ENCODE data around the gene ULK4. TPM values are rescaled to one million over a fixed set of nuclear protein-coding genes. Genes with fewer than 3 reads are reported as not detected.
"Not testable (repeated sequence)": the region's sequence is repeated elsewhere in the genome, so short reads cannot be mapped to it uniquely, and the experiment has no call there.

Gene ULK4
- 42.5 TPM for total RNA-seq

DNA sequence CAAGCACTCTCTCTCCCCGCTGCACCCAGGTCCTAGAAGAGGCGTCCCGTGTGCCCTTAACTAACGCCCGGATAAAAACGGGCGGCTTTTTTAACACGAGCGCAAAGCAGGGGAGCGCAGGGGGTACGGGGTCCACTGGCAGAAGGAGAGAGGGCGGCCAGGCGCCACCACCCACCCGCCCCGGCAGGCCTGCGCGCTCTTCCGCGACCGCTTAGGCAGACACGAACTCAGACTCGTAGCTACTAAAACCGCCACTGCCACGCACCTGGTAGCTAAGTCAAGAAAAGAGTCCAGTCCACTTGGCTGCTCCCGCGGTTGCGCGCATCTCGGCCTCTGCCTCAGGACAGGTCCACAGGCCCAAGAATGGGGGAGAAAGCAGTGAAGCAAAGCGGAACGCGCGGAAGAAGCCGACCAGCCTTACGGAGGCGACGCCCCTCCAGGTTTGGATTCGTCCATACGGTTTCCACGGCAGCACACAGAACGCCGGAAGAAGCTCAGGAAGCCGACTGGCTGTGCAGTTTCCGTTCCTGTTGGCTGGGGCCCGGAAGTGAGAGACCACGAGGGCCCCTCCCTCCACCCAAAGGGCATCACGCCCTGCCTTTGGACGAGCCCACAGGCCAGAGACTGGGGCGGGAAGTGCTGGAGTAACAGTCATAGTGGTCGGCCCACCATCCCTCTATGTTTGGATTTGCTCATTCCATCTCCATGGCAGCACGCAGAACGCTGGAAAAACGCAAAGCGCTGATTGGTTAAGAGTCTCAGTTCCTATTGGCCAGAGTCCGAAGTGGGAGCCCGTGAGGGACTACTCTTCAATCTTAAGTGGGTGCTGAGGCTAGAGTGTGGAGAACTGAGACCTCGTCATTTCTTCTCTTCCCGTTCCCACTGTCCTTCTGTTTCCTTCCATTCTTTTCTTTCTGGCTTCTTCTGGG is at the start of gene ULK4:
Gene ULK4, minus strand, starts transcription at position 353 of the 929 bp plus-strand sequence. CDS start 7,344 bp downstream, outside the sequence.
- Histone ChIP-seq H3K4me3 (ENCODE audit: low read length) (peak within 1 kb of the TSS; percentile 89), H3K9me3 (ENCODE audit: low read depth, low read length) (no peaks in the 10 kb centered on the region), H3K27me3 (ENCODE audit: insufficient read depth, low read length) (no peaks in the 10 kb centered on the region), H3K4me1 (ENCODE audit: insufficient read depth, low read length) (peaks cover 16% of the 10 kb centered on the region)

DNA sequence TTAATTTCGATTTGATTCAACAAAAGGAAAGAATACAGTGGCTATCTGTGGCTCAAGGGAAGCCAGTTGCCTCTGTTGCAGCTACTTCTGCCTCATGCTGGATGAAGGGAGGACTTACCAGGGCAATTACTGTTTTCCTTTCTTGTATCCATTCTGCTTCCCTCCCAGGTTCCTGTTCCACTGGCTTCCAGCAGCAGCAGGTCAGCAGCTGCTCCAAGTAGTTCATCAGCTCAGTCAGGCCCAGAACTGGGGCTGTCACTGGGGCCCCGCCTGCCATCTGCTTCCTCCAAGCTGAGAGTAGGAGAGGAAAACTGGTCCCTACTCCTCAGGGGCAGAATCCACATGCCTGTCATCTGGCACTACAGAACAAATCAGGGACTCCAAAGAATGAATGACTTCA is 48.6 kb upstream of the ULK4 start:
- Histone ChIP-seq H3K4me3 (ENCODE audit: low read length) (no peak overlapping the region), H3K9me3 (ENCODE audit: low read depth, low read length) (no peaks in the 10 kb centered on the region), H3K4me1 (ENCODE audit: insufficient read depth, low read length) (peaks cover 20% of the 10 kb centered on the region), H3K27me3 (ENCODE audit: insufficient read depth, low read length) (no peaks in the 10 kb centered on the region)

DNA sequence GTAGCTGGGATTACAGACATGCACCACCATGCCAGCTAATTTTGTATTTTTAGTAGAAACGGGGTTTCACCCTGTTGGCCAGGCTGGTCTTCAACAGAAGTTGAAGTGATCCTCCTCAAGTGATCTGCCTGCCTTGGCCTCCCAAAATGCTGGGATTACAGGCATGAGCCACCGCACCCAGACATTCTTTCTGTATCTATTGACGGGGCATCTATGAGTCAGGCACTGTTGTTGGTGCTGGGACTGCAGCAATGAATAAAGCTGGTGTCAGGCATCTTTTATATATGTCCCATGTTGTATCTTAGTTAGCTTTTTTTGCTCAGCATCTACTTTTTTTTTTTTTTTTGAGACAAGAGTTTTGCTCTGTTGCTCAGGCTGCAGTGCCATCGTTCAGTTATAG is 47.6 kb upstream of the ULK4 start:
- H3K4me3 ChIP-seq (ENCODE audit: low read length): no peak overlapping the region
- no peaks in the 10 kb centered on the region for H3K27me3 ChIP-seq (ENCODE audit: insufficient read depth, low read length)
- H3K9me3 ChIP-seq (ENCODE audit: low read depth, low read length): no peaks in the 10 kb centered on the region
- peaks cover 10% of the 10 kb centered on the region for H3K4me1 ChIP-seq (ENCODE audit: insufficient read depth, low read length)

DNA sequence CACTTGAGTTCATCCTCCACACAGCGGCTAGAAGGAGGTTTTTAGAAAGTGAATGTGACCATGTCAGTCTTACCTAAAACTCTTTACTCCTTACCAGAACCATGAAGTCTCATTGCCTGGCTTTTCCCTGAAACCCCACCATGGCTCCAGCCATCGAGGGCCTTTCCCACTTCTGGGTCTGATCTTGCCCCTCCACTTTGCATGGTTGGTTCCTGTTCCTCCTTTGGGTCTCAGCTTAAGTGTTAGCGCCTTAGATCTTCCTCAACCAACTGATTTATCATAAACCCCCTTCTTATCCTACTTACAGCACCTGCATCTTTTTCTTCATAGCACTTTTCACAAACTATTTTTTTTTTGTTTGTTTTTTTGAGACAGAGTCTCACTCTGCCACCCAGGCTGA is 45.9 kb upstream of the ULK4 start:
- peaks cover 7% of the 10 kb centered on the region for H3K4me1 ChIP-seq (ENCODE audit: insufficient read depth, low read length)
- H3K9me3 ChIP-seq (ENCODE audit: low read depth, low read length): no peaks in the 10 kb centered on the region
- no peak overlapping the region for H3K4me3 ChIP-seq (ENCODE audit: low read length)
- H3K27me3 ChIP-seq (ENCODE audit: insufficient read depth, low read length): no peaks in the 10 kb centered on the region

DNA sequence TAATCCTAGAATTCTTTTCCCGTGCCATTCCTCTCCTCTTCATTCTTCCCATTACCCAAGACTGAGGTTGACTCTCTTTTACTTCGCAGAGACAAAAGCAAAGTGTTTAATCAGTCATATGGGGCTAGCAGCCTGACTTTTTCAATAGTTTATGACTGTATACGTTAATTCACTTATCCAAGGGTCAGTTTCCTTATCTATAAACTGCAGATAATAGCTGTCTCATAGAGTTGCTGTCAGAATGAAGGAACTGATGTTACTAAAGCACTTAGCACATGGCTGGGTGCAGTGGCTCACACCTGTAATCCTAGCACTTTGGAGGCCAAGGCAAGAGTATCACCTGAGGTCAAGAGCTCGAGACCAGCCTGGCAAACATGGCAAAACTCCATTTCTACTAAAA is 43.5 kb upstream of the ULK4 start:
- Histone ChIP-seq H3K4me1 (ENCODE audit: insufficient read depth, low read length) (no peaks in the 10 kb centered on the region), H3K9me3 (ENCODE audit: low read depth, low read length) (no peaks in the 10 kb centered on the region), H3K27me3 (ENCODE audit: insufficient read depth, low read length) (no peaks in the 10 kb centered on the region), H3K4me3 (ENCODE audit: low read length) (no peak overlapping the region)

DNA sequence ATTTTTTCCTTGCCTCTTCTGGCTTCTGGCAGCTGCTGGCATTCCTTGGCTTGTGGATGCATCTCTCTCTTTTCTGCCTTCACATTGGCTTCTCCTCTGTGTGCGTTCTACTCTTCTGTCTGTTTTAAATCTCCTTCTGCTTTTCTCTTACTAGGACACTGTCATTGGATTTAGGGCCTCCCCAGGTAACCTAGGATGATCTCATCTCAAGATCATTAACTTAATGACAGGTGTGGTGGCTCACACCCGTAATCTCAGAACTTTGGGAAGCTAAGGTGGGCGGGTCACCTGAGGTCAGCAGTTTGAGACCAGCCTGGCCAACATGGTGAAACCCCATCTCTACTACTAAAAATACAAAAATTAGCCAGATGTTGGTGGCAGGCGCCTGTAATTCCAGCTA is 40.9 kb upstream of the ULK4 start:
- no peaks in the 10 kb centered on the region for H3K27me3 ChIP-seq (ENCODE audit: insufficient read depth, low read length)
- no peak overlapping the region for H3K4me3 ChIP-seq (ENCODE audit: low read length)
- H3K9me3 ChIP-seq (ENCODE audit: low read depth, low read length): no peaks in the 10 kb centered on the region
- no peaks in the 10 kb centered on the region for H3K4me1 ChIP-seq (ENCODE audit: insufficient read depth, low read length)

DNA sequence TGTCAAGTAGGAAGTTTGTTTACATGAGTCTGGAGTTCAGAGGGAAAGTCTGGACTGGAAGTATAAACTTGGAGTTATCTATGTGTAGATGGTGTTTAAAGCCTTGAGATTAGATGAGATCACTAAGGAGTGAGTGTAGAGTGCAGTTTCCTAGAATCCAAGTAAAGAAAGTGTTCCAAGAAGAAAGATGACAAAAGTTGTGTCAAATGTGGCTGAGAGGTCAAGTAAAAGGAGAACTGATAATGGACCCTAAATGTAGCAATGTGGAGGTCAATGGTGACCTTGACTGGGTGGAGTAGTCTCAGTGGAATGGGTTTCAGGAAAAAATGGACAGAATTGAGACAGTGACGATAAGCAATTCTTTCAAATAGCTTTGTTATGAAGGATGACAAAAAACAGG is 39.9 kb upstream of the ULK4 start:
- H3K9me3 ChIP-seq (ENCODE audit: low read depth, low read length): no peaks in the 10 kb centered on the region
- no peaks in the 10 kb centered on the region for H3K4me1 ChIP-seq (ENCODE audit: insufficient read depth, low read length)
- H3K27me3 ChIP-seq (ENCODE audit: insufficient read depth, low read length): no peaks in the 10 kb centered on the region
- no peak overlapping the region for H3K4me3 ChIP-seq (ENCODE audit: low read length)

DNA sequence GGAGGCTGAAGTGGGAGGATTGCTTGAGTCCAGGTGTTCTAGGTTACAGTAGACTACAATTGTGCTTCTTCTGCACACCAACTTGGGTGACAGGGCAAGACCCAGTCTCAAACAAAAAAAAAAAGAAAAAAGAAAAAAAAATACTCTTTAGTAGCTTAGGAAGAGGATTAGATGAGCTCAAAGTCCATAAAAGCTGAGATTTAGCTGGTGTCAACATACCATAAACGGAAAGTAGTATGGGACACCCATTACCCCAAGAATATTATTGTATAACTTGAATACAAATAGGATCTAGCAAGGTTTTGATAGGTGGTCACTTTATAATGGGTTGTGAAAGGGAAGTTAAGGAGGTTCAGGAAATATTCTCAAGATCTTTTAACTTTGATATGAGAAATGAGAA is 38.0 kb upstream of the ULK4 start:
- H3K4me1 ChIP-seq (ENCODE audit: insufficient read depth, low read length): no peaks in the 10 kb centered on the region
- H3K4me3 ChIP-seq (ENCODE audit: low read length): no peak overlapping the region
- H3K27me3 ChIP-seq (ENCODE audit: insufficient read depth, low read length): no peaks in the 10 kb centered on the region
- H3K9me3 ChIP-seq (ENCODE audit: low read depth, low read length): no peaks in the 10 kb centered on the region

DNA sequence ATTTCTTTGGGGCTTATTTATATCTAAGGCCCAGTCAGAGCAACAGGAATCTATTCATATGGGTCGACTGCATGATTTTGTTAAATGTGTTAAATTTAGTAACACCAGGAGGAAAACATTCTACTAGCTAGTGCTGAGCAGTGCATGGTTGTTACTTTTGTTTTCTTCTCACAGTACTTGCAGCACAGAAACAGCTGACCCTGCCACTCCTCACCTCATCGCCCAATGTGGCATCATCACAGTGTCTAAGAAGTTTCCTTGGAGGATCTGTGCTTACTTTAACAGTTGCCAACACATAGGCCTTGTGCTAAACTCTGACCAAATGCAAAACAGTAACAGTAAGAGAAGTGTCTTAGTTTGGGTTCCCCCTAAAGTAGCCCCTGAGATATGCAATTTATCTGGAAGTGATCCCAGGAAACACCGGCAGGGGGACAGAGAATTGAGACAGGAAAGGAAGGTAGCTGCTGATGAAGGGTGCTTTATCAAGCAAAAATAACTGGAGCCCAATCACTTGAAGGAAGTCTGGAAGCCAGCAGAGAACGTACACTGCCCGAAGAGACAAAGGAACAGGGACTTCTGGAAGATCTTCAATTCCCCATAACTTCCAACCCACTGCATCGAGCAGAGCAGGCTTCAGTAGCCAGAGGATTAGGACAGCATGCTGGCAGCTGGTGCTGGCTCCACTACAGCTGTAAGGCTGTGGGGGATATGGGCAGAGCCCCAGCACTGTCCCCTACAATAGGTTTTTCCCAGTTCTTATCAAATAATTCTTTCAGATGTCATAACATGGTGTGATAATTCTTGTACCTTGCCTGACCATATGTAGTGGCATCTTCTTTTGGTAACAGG is 36.0 kb upstream of the ULK4 start:
- no peaks in the 10 kb centered on the region for H3K9me3 ChIP-seq (ENCODE audit: low read depth, low read length)
- H3K27me3 ChIP-seq (ENCODE audit: insufficient read depth, low read length): no peaks in the 10 kb centered on the region
- no peaks in the 10 kb centered on the region for H3K4me1 ChIP-seq (ENCODE audit: insufficient read depth, low read length)
- no peak overlapping the region for H3K4me3 ChIP-seq (ENCODE audit: low read length)

DNA sequence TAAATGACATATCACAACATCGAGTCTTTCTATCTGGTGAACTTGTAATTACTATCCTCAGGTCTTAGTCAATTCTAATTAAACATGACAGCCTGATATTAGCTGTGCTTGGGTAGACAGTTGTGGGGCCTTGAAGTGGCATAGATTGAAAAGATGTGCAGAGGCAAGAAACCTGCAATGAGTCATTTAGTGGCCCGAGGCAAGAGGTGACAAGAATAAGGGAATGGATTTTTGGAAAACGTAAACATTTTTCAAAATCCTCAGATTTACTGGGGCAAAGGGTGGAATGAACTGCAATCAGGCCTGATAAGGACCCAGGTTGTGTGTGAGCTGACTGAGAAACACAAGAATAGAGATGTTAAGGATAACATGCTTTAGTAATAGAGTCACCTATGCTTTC is 29.5 kb upstream of the ULK4 start:
- no peaks in the 10 kb centered on the region for H3K4me1 ChIP-seq (ENCODE audit: insufficient read depth, low read length)
- H3K4me3 ChIP-seq (ENCODE audit: low read length): no peak overlapping the region
- H3K9me3 ChIP-seq (ENCODE audit: low read depth, low read length): no peaks in the 10 kb centered on the region

DNA sequence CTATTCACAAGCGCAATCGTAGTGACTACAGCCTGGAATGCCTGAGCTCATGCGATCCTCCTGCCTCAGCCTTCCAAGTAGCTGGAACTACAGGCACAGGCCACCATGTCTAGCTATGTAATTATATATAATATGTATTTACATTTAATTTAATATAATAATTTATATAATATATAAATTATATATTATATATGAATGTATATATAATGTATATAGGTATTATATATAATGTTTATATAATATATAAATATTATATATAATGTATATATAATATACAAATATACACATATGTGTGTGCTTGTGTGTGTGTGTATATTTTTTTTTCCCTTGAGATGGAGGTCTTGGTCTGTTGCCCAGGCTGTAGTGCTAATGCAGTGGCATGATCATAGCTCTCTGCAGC is 27.6 kb upstream of the ULK4 start:
- Histone ChIP-seq H3K27me3 (ENCODE audit: insufficient read depth, low read length) (no peaks in the 10 kb centered on the region), H3K9me3 (ENCODE audit: low read depth, low read length) (no peaks in the 10 kb centered on the region)

More for the DNA sequence above, 29.5 kb upstream of the ULK4 start:
- H3K27me3 ChIP-seq (ENCODE audit: insufficient read depth, low read length): no peaks in the 10 kb centered on the region

DNA sequence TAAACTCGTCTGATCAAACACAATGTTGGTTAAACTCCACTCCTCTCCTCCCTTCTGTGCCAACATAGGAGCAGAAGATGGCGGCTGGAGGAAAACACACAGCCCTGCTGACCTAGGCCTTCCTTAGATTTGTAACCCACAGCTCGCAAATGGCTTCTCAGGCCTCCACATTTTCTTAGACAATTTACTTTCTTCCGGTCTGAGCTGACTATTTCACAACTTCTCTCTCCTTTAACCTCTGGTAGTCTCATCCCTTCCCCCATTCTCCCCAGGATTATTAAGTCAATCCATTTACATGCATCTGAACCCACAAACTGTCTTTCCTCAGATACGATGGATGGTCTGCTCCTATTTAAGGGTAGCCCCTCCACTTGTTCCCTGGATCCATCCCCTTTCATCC is 25.7 kb upstream of the ULK4 start:
- Histone ChIP-seq H3K27me3 (ENCODE audit: insufficient read depth, low read length) (no peaks in the 10 kb centered on the region), H3K4me3 (ENCODE audit: low read length) (no peak overlapping the region), H3K9me3 (ENCODE audit: low read depth, low read length) (no peaks in the 10 kb centered on the region), H3K4me1 (ENCODE audit: insufficient read depth, low read length) (no peaks in the 10 kb centered on the region)

More for the DNA sequence above, 27.6 kb upstream of the ULK4 start:
- Histone ChIP-seq H3K4me3 (ENCODE audit: low read length) (no peak overlapping the region), H3K4me1 (ENCODE audit: insufficient read depth, low read length) (no peaks in the 10 kb centered on the region)

DNA sequence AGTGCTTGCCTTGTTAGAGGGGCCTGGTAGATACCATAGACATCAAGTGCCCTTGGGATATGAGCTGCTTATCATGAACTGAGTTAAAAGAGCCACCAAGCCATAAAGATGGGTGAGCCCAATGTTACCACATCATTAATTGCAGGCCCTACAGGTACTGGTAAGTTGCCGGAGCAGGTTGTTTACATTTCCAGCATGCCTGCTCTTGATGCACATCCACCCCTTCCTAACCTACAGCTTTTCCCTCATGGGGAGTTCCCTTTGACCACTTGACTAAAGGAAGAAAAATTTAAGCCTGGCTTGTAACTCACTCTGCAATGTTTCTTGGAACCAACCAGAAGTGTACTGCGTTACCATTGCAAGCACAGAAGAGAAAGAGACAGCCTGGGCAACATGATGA is 24.7 kb upstream of the ULK4 start:
- Histone ChIP-seq H3K4me3 (ENCODE audit: low read length) (no peak overlapping the region), H3K4me1 (ENCODE audit: insufficient read depth, low read length) (no peaks in the 10 kb centered on the region), H3K9me3 (ENCODE audit: low read depth, low read length) (no peaks in the 10 kb centered on the region), H3K27me3 (ENCODE audit: insufficient read depth, low read length) (no peaks in the 10 kb centered on the region)

DNA sequence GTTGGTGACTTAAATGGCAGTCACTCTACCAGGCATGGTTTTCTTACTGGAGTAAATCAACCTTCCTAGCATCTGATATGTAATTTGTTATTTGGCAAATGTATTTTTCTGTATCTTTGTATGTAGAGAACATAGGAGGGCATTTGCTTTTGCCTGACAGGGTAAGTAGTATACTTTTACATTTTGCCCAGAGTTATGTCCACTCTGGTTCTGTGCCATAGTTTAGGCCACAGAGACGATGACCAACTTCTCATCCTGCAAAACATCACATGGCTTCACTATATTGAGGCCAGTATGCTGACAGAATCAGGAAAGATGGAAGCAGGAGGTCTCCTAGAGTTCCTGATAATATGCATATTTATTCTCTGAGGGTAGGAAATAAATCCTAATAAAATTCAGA is 23.1 kb upstream of the ULK4 start:
- Histone ChIP-seq H3K27me3 (ENCODE audit: insufficient read depth, low read length) (no peaks in the 10 kb centered on the region), H3K4me3 (ENCODE audit: low read length) (no peak overlapping the region), H3K9me3 (ENCODE audit: low read depth, low read length) (no peaks in the 10 kb centered on the region), H3K4me1 (ENCODE audit: insufficient read depth, low read length) (no peaks in the 10 kb centered on the region)

DNA sequence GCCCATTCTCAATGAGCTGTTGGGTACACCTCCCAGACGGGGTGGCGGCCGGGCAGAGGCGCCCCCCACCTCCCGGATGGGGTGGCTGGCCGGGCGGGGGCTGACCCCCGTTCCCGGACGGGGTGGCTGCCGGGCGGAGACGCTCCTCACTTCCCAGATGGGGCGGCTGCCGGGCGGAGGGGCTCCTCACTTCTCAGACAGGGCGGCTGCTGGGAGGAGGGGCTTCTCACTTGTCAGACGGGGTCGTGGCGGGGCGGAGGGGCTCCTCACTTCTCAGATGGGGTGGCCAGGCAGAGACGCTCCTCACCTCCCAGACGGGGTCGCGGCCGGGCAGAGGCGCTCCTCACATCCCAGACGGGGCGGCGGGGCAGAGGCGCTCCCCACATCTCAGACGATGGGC is 21.2 kb upstream of the ULK4 start:
- H3K4me3 ChIP-seq (ENCODE audit: low read length); H3K9me3 ChIP-seq (ENCODE audit: low read depth, low read length); H3K4me1 ChIP-seq (ENCODE audit: insufficient read depth, low read length); H3K27me3 ChIP-seq (ENCODE audit: insufficient read depth, low read length): not testable (repeated sequence)

Measured in mononuclear cell (primary cell).